ENCODE data around the gene PCED1B. TPM values are rescaled to one million over a fixed set of nuclear protein-coding genes. Genes with fewer than 3 reads are reported as not detected.
"Not testable (repeated sequence)": the region's sequence is repeated elsewhere in the genome, so short reads cannot be mapped to it uniquely, and the experiment has no call there.

The PCED1B gene
- total RNA-seq, 1 donor from 2014 or later = 55.5 TPM

GRCh38 chr12:47051291-47051690, 28.1 kb upstream of the PCED1B start:
- H3K4me3 Mint-ChIP-seq; intact Hi-C loops (cut with micrococcal nuclease); DNase-seq (ENCODE audit: low spot score); H3K27ac Mint-ChIP-seq; H3K4me1 Mint-ChIP-seq (ENCODE audit: low read depth); H3K36me3 Mint-ChIP-seq (ENCODE audit: low read depth); H3K27me3 Mint-ChIP-seq (ENCODE audit: insufficient read depth): not testable (repeated sequence)
- peaks cover 19% of the 10 kb centered on the region for H3K9me3 Mint-ChIP-seq

GRCh38 chr12:47052274-47052673, 27.1 kb upstream of the PCED1B start:
- Mint-ChIP-seq H3K4me1 (ENCODE audit: low read depth) (no peaks in the 10 kb centered on the region), H3K27ac (no peak overlapping the region), H3K4me3 (no peak overlapping the region), H3K27me3 (ENCODE audit: insufficient read depth) (no peaks in the 10 kb centered on the region), H3K36me3 (ENCODE audit: low read depth) (no peaks in the 10 kb centered on the region), H3K9me3 (peaks cover 22% of the 10 kb centered on the region)
- no peak for DNase-seq (ENCODE audit: low spot score)
- intact Hi-C loops (cut with micrococcal nuclease) = no loop called here

DNA sequence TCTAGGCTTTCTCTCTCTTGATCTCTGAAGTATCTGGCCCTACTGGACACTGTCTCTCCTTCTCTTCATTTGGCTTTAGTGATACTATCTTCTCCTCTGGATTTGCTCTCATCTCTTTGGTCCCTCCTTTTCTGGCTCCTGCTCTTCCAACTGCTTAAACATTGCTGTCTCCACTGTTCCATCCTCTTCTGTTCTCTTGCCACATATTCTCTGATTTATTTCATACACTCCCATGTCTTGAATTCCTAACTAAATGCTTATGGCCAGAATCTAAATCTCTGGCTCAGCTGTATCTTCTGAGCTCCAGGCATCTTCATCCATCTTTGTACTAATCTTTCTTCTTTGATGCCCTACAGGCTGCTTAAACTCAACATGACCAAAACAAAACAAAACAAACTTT, 25.5 kb upstream of the PCED1B start:
- Mint-ChIP-seq H3K4me3 (no peak overlapping the region), H3K36me3 (ENCODE audit: low read depth) (no peaks in the 10 kb centered on the region), H3K27ac (no peak overlapping the region), H3K4me1 (ENCODE audit: low read depth) (no peaks in the 10 kb centered on the region), H3K9me3 (peaks cover 26% of the 10 kb centered on the region), H3K27me3 (ENCODE audit: insufficient read depth) (no peaks in the 10 kb centered on the region)
- no peak for DNase-seq (ENCODE audit: low spot score)
- intact Hi-C loops (cut with micrococcal nuclease) = no loop called here

- no peak for DNase-seq (ENCODE audit: low spot score)
- peaks cover 28% of the 10 kb centered on the region for H3K9me3 Mint-ChIP-seq
- H3K4me1 Mint-ChIP-seq (ENCODE audit: low read depth) = no peaks in the 10 kb centered on the region
- no peak overlapping the region for H3K4me3 Mint-ChIP-seq
- no peak overlapping the region for H3K27ac Mint-ChIP-seq
- no peaks in the 10 kb centered on the region for H3K36me3 Mint-ChIP-seq (ENCODE audit: low read depth)
- H3K27me3 Mint-ChIP-seq (ENCODE audit: insufficient read depth) = no peaks in the 10 kb centered on the region
- intact Hi-C loops (cut with micrococcal nuclease) = no loop called here
These were observed 24.8 kb upstream of the PCED1B start for GRCh38 chr12:47054659-47055058.

DNA sequence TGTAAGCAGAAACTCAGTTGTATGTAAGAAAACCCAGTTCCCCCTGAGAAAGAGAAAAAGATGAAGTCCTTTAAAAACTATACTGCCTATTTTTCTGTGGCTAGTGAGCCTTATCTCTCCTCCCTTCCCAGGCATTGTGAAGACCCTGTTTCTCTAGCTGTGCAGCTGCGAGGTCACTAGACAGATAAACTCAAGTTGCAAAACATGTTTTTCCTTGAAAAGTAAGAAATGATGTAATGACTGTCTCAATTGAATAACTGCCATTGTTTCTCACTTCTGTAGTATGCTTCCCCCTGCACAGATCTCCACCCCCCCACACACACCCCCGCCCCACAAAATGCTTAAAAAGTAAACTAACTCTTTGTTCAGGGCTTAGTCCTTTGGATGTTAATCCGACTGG, 23.6 kb upstream of the PCED1B start:
- peaks cover 33% of the 10 kb centered on the region for H3K9me3 Mint-ChIP-seq
- H3K4me1 Mint-ChIP-seq (ENCODE audit: low read depth); H3K4me3 Mint-ChIP-seq; intact Hi-C loops (cut with micrococcal nuclease); H3K27ac Mint-ChIP-seq; DNase-seq (ENCODE audit: low spot score); H3K27me3 Mint-ChIP-seq (ENCODE audit: insufficient read depth); H3K36me3 Mint-ChIP-seq (ENCODE audit: low read depth): not testable (repeated sequence)

- H3K4me3 Mint-ChIP-seq; H3K36me3 Mint-ChIP-seq (ENCODE audit: low read depth); H3K27me3 Mint-ChIP-seq (ENCODE audit: insufficient read depth); H3K4me1 Mint-ChIP-seq (ENCODE audit: low read depth); H3K27ac Mint-ChIP-seq; DNase-seq (ENCODE audit: low spot score); intact Hi-C loops (cut with micrococcal nuclease): not testable (repeated sequence)
- H3K9me3 Mint-ChIP-seq = peaks cover 25% of the 10 kb centered on the region
These were observed 22.5 kb upstream of the PCED1B start for GRCh38 chr12:47056944-47057343.

GRCh38 chr12:47058640-47059039, 20.8 kb upstream of the PCED1B start:
- H3K36me3 Mint-ChIP-seq (ENCODE audit: low read depth); H3K27me3 Mint-ChIP-seq (ENCODE audit: insufficient read depth); H3K27ac Mint-ChIP-seq; DNase-seq (ENCODE audit: low spot score); intact Hi-C loops (cut with micrococcal nuclease); H3K4me1 Mint-ChIP-seq (ENCODE audit: low read depth); H3K4me3 Mint-ChIP-seq: not testable (repeated sequence)
- H3K9me3 Mint-ChIP-seq = peaks cover 23% of the 10 kb centered on the region

- intact Hi-C loops (cut with micrococcal nuclease) = no loop called here
- H3K9me3 Mint-ChIP-seq = peaks cover 4% of the 10 kb centered on the region
- H3K27me3 Mint-ChIP-seq (ENCODE audit: insufficient read depth) = peaks cover 3% of the 10 kb centered on the region
- H3K4me1 Mint-ChIP-seq (ENCODE audit: low read depth) = no peaks in the 10 kb centered on the region
- no peak for DNase-seq (ENCODE audit: low spot score)
- no peak overlapping the region for H3K4me3 Mint-ChIP-seq
- no peaks in the 10 kb centered on the region for H3K36me3 Mint-ChIP-seq (ENCODE audit: low read depth)
- H3K27ac Mint-ChIP-seq = no peak overlapping the region
These were observed 13.9 kb upstream of the PCED1B start for GRCh38 chr12:47065546-47065945.

- H3K9me3 Mint-ChIP-seq = no peaks in the 10 kb centered on the region
- intact Hi-C loops (cut with micrococcal nuclease) = no loop called here
- no peak for DNase-seq (ENCODE audit: low spot score)
These were observed 13.0 kb upstream of the PCED1B start for GRCh38 chr12:47066278-47067025.

DNA sequence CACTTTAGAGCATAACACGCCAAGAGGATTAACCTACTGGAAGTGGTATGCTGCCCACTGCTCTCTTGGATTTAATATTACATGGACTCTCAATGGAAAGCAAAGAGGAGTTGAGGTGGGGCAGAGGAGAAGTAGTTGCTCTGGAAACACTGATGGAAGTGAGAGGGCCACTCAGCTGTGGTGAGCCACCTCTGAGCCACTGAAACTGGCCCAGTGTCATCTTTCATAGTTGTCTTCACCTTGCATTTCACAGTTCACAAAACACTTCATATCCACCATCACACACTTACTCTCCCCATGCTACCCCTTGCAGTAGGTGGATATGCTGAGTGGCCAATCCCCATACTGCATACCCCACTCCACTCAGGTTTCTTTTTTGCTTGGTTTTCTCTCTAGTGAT, 12.2 kb upstream of the PCED1B start:
- no peak for DNase-seq (ENCODE audit: low spot score)
- H3K27ac Mint-ChIP-seq = no peak overlapping the region
- no peaks in the 10 kb centered on the region for H3K9me3 Mint-ChIP-seq
- intact Hi-C loops (cut with micrococcal nuclease) = no loop called here
- H3K4me3 Mint-ChIP-seq = no peak overlapping the region
- peaks cover 3% of the 10 kb centered on the region for H3K27me3 Mint-ChIP-seq (ENCODE audit: insufficient read depth)
- no peaks in the 10 kb centered on the region for H3K36me3 Mint-ChIP-seq (ENCODE audit: low read depth)
- H3K4me1 Mint-ChIP-seq (ENCODE audit: low read depth) = no peaks in the 10 kb centered on the region

More at GRCh38 chr12:47066278-47067025, 13.0 kb upstream of the PCED1B start:
- Mint-ChIP-seq H3K4me1 (ENCODE audit: low read depth) (no peaks in the 10 kb centered on the region), H3K36me3 (ENCODE audit: low read depth) (no peaks in the 10 kb centered on the region), H3K27me3 (ENCODE audit: insufficient read depth) (peaks cover 3% of the 10 kb centered on the region), H3K27ac (no peak overlapping the region), H3K4me3 (no peak overlapping the region)

DNA sequence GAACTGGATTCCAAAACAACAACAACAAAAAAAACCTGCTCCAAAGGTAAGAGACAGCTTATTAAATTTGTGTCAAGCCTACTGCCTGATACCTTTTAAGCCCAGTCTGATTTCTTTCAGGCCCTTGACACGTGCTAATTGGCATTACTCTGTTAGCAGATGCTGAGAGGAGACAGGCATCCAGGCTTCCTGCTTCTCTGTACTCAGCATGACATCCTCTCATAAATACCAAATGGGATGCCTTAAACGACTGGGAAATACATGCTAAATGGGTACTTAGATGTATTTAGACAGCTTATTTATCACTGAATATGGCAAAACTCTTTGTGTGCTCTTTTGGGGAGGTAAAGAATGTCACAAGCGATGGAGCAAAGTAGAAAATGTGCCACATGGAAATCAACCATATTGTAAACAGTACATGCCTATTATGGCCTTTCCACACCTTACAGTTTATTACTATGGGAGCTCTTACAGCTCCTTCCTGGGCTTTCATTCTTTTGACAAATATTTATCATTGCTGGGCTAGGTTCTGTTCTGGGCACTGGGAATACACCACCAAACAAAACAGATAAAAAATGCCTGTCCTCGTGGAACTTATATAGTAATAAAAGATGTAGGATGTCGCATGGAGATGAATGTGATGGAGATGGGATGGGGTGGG, 11.5 kb upstream of the PCED1B start:
- Mint-ChIP-seq H3K27me3 (ENCODE audit: insufficient read depth) (peaks cover 3% of the 10 kb centered on the region), H3K36me3 (ENCODE audit: low read depth) (no peaks in the 10 kb centered on the region), H3K27ac (no peak overlapping the region), H3K4me3 (no peak overlapping the region), H3K4me1 (ENCODE audit: low read depth) (no peaks in the 10 kb centered on the region), H3K9me3 (no peaks in the 10 kb centered on the region)
- intact Hi-C loops (cut with micrococcal nuclease) = no loop called here
- DNase-seq (ENCODE audit: low spot score) = no peak

- H3K36me3 Mint-ChIP-seq (ENCODE audit: low read depth) = no peaks in the 10 kb centered on the region
- no peaks in the 10 kb centered on the region for H3K4me1 Mint-ChIP-seq (ENCODE audit: low read depth)
- no peak overlapping the region for H3K27ac Mint-ChIP-seq
- H3K9me3 Mint-ChIP-seq = no peaks in the 10 kb centered on the region
- H3K27me3 Mint-ChIP-seq (ENCODE audit: insufficient read depth) = peaks cover 3% of the 10 kb centered on the region
- intact Hi-C loops (cut with micrococcal nuclease) = no loop called here
- no peak overlapping the region for H3K4me3 Mint-ChIP-seq
- DNase-seq (ENCODE audit: low spot score) = no peak
These were observed 10.9 kb upstream of the PCED1B start for GRCh38 chr12:47068539-47068938.

DNA sequence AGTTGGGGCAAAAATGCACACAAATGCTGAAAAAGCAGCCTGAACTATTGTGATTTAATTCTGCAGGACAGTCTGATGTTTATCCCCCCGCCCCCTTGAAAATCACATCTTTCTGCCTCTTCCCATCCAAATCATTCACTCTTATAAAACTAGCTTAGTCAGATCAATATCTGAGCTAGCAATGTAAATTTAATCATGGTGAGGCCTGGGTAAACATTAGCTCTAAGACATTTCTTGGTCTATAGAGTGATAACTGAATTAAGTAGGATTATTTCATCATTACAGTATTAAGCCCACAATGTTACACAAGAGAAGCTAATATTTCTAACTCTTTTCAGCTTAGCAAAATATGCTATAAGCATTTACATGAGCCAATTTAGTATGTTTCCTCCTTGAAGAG, 9.1 kb upstream of the PCED1B start:
- Mint-ChIP-seq H3K9me3 (no peaks in the 10 kb centered on the region), H3K27me3 (ENCODE audit: insufficient read depth) (peaks cover 3% of the 10 kb centered on the region), H3K27ac (no peak overlapping the region)

More for the DNA sequence above, 9.1 kb upstream of the PCED1B start:
- H3K4me1 Mint-ChIP-seq (ENCODE audit: low read depth) = no peaks in the 10 kb centered on the region
- no peak for DNase-seq (ENCODE audit: low spot score)
- intact Hi-C loops (cut with micrococcal nuclease) = no loop called here
- H3K36me3 Mint-ChIP-seq (ENCODE audit: low read depth) = no peaks in the 10 kb centered on the region
- no peak overlapping the region for H3K4me3 Mint-ChIP-seq
